GM19238 (cell line): ENCODE measurements around the gene KCMF1.

Source experiments
- DNase-seq: peaks from one replicate; pipeline ENCODE4 v3.0.0; 2011; ENCODE audit warnings: low spot score; ENCODE audit not compliant: insufficient read length

The KCMF1 gene

GRCh38 chr2:84956334-84957297, 14.3 kb upstream of the KCMF1 start:
- DNase-seq: no peak

- DNase-seq: no peak
These were observed 13.2 kb upstream of the KCMF1 start for GRCh38 chr2:84957771-84958134.

GRCh38 chr2:84958135-84959059, 12.6 kb upstream of the KCMF1 start:
- DNase-seq: no peak

- DNase-seq: no peak
These were observed 11.8 kb upstream of the KCMF1 start for GRCh38 chr2:84959095-84959565.

GRCh38 chr2:84959566-84960506, 11.1 kb upstream of the KCMF1 start:
- DNase-seq: no peak

GRCh38 chr2:84962917-84963316, 8.0 kb upstream of the KCMF1 start:
- DNase-seq: no peak

- DNase-seq: no peak
These were observed 7.7 kb upstream of the KCMF1 start for GRCh38 chr2:84963323-84963691.

- no peak for DNase-seq
These were observed 7.1 kb upstream of the KCMF1 start for GRCh38 chr2:84963692-84964405.

GRCh38 chr2:84964406-84965191, 6.4 kb upstream of the KCMF1 start:
- no peak for DNase-seq

- DNase-seq: no peak
These were observed 5.8 kb upstream of the KCMF1 start for GRCh38 chr2:84965192-84965516.

GRCh38 chr2:84965827-84966226, 5.1 kb upstream of the KCMF1 start:
- DNase-seq: no peak

GRCh38 chr2:84966731-84967130, 4.2 kb upstream of the KCMF1 start:
- DNase-seq: no peak

GRCh38 chr2:84969511-84970209, 1.3 kb upstream of the KCMF1 start:
- DNase-seq: no peak

GRCh38 chr2:84970210-84970867, 622 bp upstream of the KCMF1 start:
- peak; percentile 68 for DNase-seq

GRCh38 chr2:84971510-84972206, 697 bp downstream of the KCMF1 start:
- peak; percentile 63 for DNase-seq

- no peak for DNase-seq
These were observed 1.3 kb downstream of the KCMF1 start for GRCh38 chr2:84972207-84972783.

GRCh38 chr2:84972932-84973331, 2.0 kb downstream of the KCMF1 start:
- no peak for DNase-seq
